Left lung (tissue), 10 donors: ENCODE data around the gene MTIF3. TPM values are rescaled to one million over a fixed set of nuclear protein-coding genes. Genes with fewer than 3 reads are reported as not detected.

ENCODE experiments used
- ATAC-seq: fragments of 200-7000 bp; cut with Tn5 transposase; one replicate; pipeline ENCODE4 v1.9.1; 2020; ENCODE audit warnings: moderate library complexity
- DNase-seq, 4 donors: peaks; one replicate each; pipeline ENCODE4 v3.0.0-alpha.2; 2013 to 2020
- H3K27ac ChIP-seq, 2 donors: fragments of 200-600 bp; sonication (generic) in 1 of 2; one replicate each; pipeline versions ENCODE4 v1.5.0 to v1.8.0; 2020 to 2021
- H3K27me3 ChIP-seq, 2 donors: fragments of 200-600 bp; sonication (generic) in 1 of 2; one replicate each; pipeline versions ENCODE4 v1.5.0 to v1.8.0; 2020 to 2021
- H3K36me3 ChIP-seq, 2 donors: fragments of 200-600 bp; sonication (generic) in 1 of 2; one replicate each; pipeline versions ENCODE4 v1.5.0 to v1.8.0; 2020 to 2021
- H3K4me1 ChIP-seq, 2 donors: fragments of 200-600 bp; one replicate each; pipeline ENCODE4 v1.8.0; 2021
- H3K4me3 ChIP-seq, 2 donors: fragments of 200-600 bp; sonication (generic) in 1 of 2; one replicate each; pipeline versions ENCODE4 v1.5.0 to v1.8.0; 2020 to 2021; ENCODE audit warnings: mild to moderate bottlenecking in 1 of 2
- H3K9me3 ChIP-seq, 2 donors: fragments of 200-600 bp; sonication (generic) in 1 of 2; one replicate each; pipeline versions ENCODE4 v1.5.0 to v1.8.0; 2020 to 2021
- intact Hi-C, 2 donors: fragments of 100-400 bp; cut with DNase I; formaldehyde crosslinking; loops; one replicate each; pipeline versions ENCODE4 v1.11.2 to v1.14.2; 2022
- polyA plus RNA-seq, 6 donors: library from polyadenylated mRNA; unstranded; fragments of 120-200 nt; gene quantifications; one replicate each; pipeline ENCODE4 v1.2.1, GENCODE V29; 2013; ENCODE audit not compliant: insufficient read length in 6 of 6
- total RNA-seq, 2 donors: library from RNA; stranded (reverse); fragmentation: NEBNext Ultra II Directional; extraction: Animal tissue kit (Norgen Biotek cat#: 25700); gene quantifications; one replicate each; pipeline ENCODE4 v1.2.1, GENCODE V29; 2021
- TF ChIP-seq, protein P1 (sequence below), 2 donors: fragments of 200-600 bp; sonication (generic) in 1 of 2; IDR thresholded peaks; one replicate each; pipeline versions ENCODE4 v1.5.0 to v1.8.0; 2021; ENCODE audit warnings: antibody characterized with exemption in 2 of 2
- donor health status: DM: no; HTN: yes; CAD: no.
- donor health status: DM: no; HTN: no; CAD: no.

Gene MTIF3
- total and polyA plus RNA-seq, 8 donors: 43.4 to 70.0 (median 66.5) TPM

DNA sequence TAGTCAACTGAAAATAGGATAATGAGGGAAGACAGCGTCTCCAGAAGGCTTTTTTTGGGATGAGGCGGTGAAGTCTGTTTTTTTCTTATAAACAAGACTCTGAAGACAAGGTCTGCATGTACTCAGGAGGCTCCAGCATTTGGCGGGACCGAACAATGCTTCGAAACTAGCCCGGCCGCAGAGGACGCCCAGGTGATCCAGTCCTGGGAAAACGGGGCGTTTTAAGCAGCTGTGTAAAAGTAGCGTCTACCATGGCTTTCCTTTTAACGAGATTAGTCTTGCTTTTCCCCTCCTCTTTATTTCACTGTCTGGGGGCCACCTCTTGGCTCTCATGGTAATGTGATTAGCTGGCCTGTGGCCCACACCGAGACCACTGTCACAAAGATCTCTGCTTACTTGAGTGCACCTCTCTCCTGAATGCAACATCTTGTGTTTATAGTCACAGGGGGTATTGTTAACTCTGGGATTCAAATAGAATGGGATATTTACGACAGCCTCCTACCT is 55.3 kb downstream of the MTIF3 start:
- DNase-seq: no peak
- H3K27me3 ChIP-seq: no peaks in the 10 kb centered on the region
- no peak overlapping the region for H3K27ac ChIP-seq
- no peaks in the 10 kb centered on the region for H3K4me1 ChIP-seq
- H3K4me3 ChIP-seq: no peak overlapping the region
- no peak for ATAC-seq
- TF ChIP-seq, protein P1, sequence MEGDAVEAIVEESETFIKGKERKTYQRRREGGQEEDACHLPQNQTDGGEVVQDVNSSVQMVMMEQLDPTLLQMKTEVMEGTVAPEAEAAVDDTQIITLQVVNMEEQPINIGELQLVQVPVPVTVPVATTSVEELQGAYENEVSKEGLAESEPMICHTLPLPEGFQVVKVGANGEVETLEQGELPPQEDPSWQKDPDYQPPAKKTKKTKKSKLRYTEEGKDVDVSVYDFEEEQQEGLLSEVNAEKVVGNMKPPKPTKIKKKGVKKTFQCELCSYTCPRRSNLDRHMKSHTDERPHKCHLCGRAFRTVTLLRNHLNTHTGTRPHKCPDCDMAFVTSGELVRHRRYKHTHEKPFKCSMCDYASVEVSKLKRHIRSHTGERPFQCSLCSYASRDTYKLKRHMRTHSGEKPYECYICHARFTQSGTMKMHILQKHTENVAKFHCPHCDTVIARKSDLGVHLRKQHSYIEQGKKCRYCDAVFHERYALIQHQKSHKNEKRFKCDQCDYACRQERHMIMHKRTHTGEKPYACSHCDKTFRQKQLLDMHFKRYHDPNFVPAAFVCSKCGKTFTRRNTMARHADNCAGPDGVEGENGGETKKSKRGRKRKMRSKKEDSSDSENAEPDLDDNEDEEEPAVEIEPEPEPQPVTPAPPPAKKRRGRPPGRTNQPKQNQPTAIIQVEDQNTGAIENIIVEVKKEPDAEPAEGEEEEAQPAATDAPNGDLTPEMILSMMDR (IDR thresholded peaks at IDR 0.05): no peak
- H3K36me3 ChIP-seq: no peaks in the 10 kb centered on the region
- intact Hi-C loops: no loop called here
- no peaks in the 10 kb centered on the region for H3K9me3 ChIP-seq

DNA sequence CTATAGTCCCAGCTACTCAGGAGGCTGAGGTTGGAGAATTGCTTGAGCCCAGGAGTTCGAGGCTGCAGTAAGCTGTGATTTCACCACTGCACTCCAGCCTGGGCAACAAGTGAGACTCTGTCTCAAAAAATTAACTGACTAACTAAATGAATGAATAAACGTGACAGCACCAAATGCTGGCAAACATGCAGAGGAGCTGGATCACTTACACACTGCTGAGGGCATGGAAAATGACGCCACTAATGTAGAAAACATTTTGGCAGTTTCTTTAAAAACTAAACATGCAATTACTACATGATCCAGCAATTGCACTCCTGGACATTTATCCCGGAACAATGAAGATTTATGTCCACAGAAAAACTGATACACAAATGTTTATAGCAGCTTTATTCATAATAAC is 57.3 kb downstream of the MTIF3 start:
- ATAC-seq (no peak), DNase-seq (no peak)
- no peak overlapping the region for H3K27ac ChIP-seq
- H3K9me3 ChIP-seq: no peaks in the 10 kb centered on the region
- no peaks in the 10 kb centered on the region for H3K4me1 ChIP-seq
- H3K27me3 ChIP-seq: no peaks in the 10 kb centered on the region
- intact Hi-C loops: no loop called here
- TF ChIP-seq, protein P1 (IDR thresholded peaks at IDR 0.05): no peak
- H3K36me3 ChIP-seq: no peaks in the 10 kb centered on the region
- H3K4me3 ChIP-seq: no peak overlapping the region

DNA sequence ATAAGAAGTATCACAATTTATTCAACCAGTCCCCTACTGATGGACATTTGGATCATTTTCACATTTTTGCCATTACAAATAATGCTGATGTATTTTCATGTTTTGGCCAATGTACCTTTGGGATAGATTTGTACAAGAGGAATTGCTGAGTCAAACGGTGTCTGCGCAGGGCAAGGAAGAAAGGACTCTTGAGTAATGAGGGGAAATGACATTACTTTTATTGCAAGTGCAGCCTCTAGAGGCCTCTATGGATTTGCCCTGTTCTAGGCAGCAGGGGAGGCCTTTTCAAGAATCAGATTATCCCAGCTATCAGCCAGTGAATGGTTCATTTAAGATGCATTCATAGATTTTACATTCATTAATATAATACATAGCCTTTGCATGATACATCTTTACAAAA is 58.9 kb downstream of the MTIF3 start:
- TF ChIP-seq, protein P1 (IDR thresholded peaks at IDR 0.05): no peak
- no peaks in the 10 kb centered on the region for H3K4me1 ChIP-seq
- no peaks in the 10 kb centered on the region for H3K27me3 ChIP-seq
- H3K36me3 ChIP-seq: no peaks in the 10 kb centered on the region
- intact Hi-C loops: no loop called here
- DNase-seq (no peak), ATAC-seq (no peak)
- no peak overlapping the region for H3K4me3 ChIP-seq
- no peaks in the 10 kb centered on the region for H3K9me3 ChIP-seq
- no peak overlapping the region for H3K27ac ChIP-seq

DNA sequence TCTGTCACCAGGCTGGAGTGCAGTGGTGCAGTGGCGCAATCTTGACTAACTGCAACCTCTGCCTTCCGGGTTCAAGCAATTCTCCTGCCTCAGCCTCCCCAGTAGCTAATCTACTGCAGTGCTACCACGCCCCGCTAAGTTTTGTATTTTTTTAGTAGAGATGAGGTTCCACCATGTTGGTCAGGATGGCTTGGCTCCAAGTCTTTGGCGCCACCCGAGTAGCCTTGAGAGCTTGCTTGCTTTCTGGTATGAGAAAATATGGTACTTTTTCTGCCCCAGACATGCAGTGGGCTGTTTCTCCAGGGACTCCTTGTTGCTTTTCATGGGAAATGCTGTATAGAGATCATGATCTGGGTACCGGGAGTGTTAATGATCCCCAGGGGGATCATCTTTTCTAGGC is 60.5 kb downstream of the MTIF3 start:
- H3K27me3 ChIP-seq: no peaks in the 10 kb centered on the region
- intact Hi-C loops: no loop called here
- no peak overlapping the region for H3K27ac ChIP-seq
- H3K4me1 ChIP-seq: no peaks in the 10 kb centered on the region
- H3K9me3 ChIP-seq: no peaks in the 10 kb centered on the region
- no peak for ATAC-seq
- no peak for DNase-seq
- TF ChIP-seq, protein P1 (IDR thresholded peaks at IDR 0.05): no peak
- H3K36me3 ChIP-seq: no peaks in the 10 kb centered on the region
- H3K4me3 ChIP-seq: no peak overlapping the region

DNA sequence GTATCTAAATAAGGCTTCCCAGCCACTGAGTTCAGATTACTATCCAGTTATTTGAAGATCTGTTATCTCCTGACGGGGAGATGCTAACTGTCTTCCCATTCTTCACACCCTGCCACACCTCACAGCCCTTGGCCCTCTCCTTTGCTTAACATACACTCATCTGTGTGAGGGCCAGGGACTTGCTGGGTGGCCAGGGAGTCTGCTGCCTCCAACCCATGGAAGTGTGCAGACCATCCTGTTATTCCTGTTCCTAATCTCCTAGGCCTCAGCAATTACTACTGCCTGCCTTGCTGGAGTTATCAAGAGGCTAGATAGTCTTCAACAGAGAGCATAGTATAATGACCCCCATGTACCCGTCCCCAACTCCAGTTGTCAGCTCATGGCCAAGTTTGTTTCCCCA is 62.1 kb downstream of the MTIF3 start:
- no peak for ATAC-seq
- Histone ChIP-seq H3K36me3 (no peaks in the 10 kb centered on the region), H3K4me1 (no peaks in the 10 kb centered on the region), H3K27me3 (no peaks in the 10 kb centered on the region), H3K9me3 (no peaks in the 10 kb centered on the region), H3K4me3 (no peak overlapping the region), H3K27ac (no peak overlapping the region)
- intact Hi-C loops: no loop called here
- DNase-seq: no peak
- TF ChIP-seq, protein P1 (IDR thresholded peaks at IDR 0.05): no peak

Other genes with a start within 250 kb of the MTIF3 start
- 100 to 1,000 TPM; 737 to 814 TPM for gene RPL21, start 199.0 kb downstream of the MTIF3 start, total RNA-seq
- 1,000 to 10,000 TPM in 3 of 6 donors, 100 to 1,000 TPM in 3; 860 to 1,259 (median 1,054) TPM for gene RPL21, start 199.0 kb downstream of the MTIF3 start, polyA plus RNA-seq
- gene RASL11A, start 179.7 kb downstream of the MTIF3 start, total RNA-seq: 10 to 100 TPM; 12.2 to 12.6 TPM
- 10 to 100 TPM; 10.3 to 12.5 (median 12.2) TPM for gene RASL11A, start 179.7 kb downstream of the MTIF3 start, polyA plus RNA-seq
- gene GTF3A, start 25.9 kb downstream of the MTIF3 start, total RNA-seq: 100 to 1,000 TPM in 1 of 2 donors, 10 to 100 TPM in 1; 66.6 to 124 TPM
- 10 to 100 TPM; 68.3 to 91.9 (median 77.5) TPM for gene GTF3A, start 25.9 kb downstream of the MTIF3 start, polyA plus RNA-seq
- 10 to 100 TPM; 24.8 to 25.9 TPM for gene LNX2, start 170.0 kb upstream of the MTIF3 start, total RNA-seq
- 10 to 100 TPM; 16.0 to 18.1 (median 17.0) TPM for gene LNX2, start 170.0 kb upstream of the MTIF3 start, polyA plus RNA-seq
- gene POLR1D, start 171.3 kb upstream of the MTIF3 start, total RNA-seq: 100 to 1,000 TPM; 100 to 121 TPM
- gene POLR1D, start 171.3 kb upstream of the MTIF3 start, polyA plus RNA-seq: 100 to 1,000 TPM; 133 to 164 (median 152) TPM